Measurements from ENCODE around the gene KMO. TPM values are rescaled to one million over a fixed set of nuclear protein-coding genes. Genes with fewer than 3 reads are reported as not detected.

The KMO gene
- total and polyA plus RNA-seq, 2 of the 8 experiments (the other 6 are each of a cell fraction or from before 2014, with no cell fraction given), result not detected

- TF ChIP-seq PHF8 (conservative IDR thresholded peaks at IDR 0.05; ENCODE audit: low read depth, low read length) (peak; percentile 55; the same call in 1 of the 2 replicates), CREB1 (IDR thresholded peaks at IDR 0.05) (0 out of 2 replicates have a peak, but pooled peaks have one; percentile 29), BACH1 (IDR thresholded peaks at IDR 0.05; ENCODE audit: low read length) (peak; percentile 53; the same call in 1 of the 2 replicates), TCF12 (IDR thresholded peaks at IDR 0.05; ENCODE audit: low read depth, low read length) (no peak), TAF1 (IDR thresholded peaks at IDR 0.05; ENCODE audit: low read depth, low read length) (peak; percentile 78), GABPA (IDR thresholded peaks at IDR 0.05; ENCODE audit: borderline replicate concordance, insufficient read depth, low read length) (no peak), E2F6 (IDR thresholded peaks at IDR 0.05) (peak; percentile 44; the same call in 1 of the 2 replicates), SP2 (IDR thresholded peaks at IDR 0.05; ENCODE audit: low read length) (peak; percentile 12; the same call in 1 of the 2 replicates), CHD7 (IDR thresholded peaks at IDR 0.05; ENCODE audit: insufficient replicate concordance, low read length) (no peak), POLR2A (IDR thresholded peaks at IDR 0.05; ENCODE audit: control extremely low read depth in 1 of 2, low read depth in 2 of 2, low read length in 2 of 2) (0 out of 3 replicates have a peak, but pooled peaks of 1 of the 2 experiments have one; percentile 33)
Measured at GRCh38 chr1:241519308-241520079, 12.7 kb upstream of the KMO start, which contains the start of gene FH (continued).
